ENCODE results near the gene PRTN3.

Gene PRTN3

DNA sequence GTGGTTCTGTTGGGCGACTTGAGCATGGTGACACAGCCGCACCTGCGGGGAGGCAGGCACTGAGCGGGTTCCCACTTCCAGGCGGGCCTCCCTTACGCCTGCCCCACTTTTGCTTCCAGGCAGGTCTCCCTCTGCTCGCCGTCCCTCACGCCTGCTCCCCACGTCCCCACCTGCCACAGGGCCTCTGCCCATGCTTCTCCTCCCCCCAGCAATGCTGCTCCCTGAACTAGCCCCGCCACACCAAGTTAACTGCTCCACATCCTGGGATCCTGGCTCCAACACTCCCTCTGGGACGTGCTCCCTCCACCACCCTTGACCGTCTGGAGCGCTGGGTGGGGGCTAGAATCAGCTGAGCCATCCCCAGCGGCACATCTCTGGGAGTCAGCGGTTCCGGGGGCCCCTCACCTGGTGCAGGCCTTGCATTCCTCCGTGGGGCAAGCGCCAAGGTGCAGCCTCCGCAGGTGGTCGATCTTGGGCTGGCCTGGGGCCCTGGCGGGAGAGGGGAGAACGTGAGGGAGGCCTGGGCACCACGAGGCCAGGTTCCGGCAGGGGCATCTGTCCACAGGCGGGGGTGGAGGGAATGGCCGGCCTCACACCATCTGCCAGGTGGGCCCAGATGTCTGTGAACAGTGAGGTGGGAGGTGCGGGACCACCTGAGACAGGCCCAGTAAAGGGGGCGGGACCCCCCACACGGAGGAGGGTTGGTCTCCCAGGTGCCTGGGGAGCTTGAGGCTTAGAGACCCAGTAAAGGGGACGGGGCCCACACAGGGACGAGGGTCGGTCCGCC lies 27.9 kb downstream of the PRTN3 start:
- TF ChIP-seq, protein P1, sequence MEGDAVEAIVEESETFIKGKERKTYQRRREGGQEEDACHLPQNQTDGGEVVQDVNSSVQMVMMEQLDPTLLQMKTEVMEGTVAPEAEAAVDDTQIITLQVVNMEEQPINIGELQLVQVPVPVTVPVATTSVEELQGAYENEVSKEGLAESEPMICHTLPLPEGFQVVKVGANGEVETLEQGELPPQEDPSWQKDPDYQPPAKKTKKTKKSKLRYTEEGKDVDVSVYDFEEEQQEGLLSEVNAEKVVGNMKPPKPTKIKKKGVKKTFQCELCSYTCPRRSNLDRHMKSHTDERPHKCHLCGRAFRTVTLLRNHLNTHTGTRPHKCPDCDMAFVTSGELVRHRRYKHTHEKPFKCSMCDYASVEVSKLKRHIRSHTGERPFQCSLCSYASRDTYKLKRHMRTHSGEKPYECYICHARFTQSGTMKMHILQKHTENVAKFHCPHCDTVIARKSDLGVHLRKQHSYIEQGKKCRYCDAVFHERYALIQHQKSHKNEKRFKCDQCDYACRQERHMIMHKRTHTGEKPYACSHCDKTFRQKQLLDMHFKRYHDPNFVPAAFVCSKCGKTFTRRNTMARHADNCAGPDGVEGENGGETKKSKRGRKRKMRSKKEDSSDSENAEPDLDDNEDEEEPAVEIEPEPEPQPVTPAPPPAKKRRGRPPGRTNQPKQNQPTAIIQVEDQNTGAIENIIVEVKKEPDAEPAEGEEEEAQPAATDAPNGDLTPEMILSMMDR (IDR thresholded peaks at IDR 0.05; ENCODE audit: low read depth, low read length), result no peak
- no peak for DNase-seq (ENCODE audit: extremely low read depth, low read depth)

DNA sequence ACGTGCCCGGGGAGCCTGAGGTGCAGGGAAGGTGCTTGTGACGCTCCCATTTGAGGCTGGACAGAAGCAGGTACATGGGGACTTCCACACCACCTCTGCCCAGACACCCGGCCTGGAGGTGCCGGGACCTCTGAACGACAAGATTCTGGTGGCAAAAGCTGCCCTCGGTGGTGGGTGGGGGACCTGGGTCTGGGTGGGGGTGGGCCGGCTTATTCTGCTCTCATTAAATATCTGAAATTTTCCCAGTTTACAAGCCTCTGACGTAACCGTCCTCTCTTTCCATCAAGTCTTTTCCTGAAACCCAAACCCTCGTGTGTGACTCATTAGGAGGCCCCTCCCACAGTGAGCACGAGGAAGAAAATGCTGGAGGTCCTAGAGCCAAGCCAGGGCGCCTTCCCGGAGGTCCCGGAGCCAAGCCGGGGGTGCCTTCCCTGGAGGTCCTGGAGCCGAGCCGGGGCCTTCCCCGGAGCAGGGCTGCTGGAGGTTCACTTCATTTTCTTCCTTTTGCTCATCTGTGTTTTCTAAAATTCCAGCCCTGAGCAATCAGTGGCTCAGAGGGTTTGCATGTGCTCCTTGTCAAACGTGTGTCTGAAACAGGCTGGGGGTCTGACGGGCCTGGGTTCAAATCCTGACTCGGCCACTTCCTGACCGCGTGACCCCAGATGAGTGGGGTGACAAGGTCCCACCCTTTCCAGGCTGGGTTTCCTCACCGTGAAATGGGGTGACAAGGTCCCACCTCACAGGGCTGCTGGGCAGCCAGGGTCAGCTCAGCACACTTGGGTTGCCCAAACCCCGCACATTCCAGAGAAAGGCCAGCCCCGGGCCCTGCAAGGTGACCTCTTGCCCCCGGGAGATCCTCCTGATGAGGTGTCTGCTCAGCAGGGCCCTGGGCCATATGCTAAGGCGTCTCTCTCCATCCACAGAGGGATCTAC lies 28.7 kb downstream of the PRTN3 start:
- TF ChIP-seq, protein P1 (IDR thresholded peaks at IDR 0.05; ENCODE audit: low read depth, low read length), result no peak
- DNase-seq (ENCODE audit: extremely low read depth, low read depth), result peak; percentile 85

DNA sequence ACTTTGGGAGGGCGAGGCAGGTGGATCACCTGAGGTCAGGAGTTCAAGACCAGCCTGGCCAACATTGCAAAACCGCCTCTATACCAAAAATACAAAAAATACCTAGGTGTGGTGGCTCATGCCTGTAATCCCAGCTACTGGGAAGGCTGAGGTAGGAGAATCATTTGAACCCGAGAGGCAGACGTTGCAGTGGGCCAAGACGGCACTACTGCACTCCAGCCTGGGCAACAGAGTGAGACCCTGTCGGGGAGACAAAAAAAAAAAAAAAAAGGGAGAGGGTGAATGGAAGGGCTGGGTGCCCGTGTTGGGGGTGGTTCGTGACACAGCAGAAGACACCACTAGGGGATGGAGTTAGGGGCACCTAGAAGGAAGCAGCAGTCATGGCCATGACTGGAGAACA lies 29.5 kb downstream of the PRTN3 start:
- TF ChIP-seq, protein P1 (IDR thresholded peaks at IDR 0.05; ENCODE audit: low read depth, low read length), result no peak
- no peak for DNase-seq (ENCODE audit: extremely low read depth, low read depth)

DNA sequence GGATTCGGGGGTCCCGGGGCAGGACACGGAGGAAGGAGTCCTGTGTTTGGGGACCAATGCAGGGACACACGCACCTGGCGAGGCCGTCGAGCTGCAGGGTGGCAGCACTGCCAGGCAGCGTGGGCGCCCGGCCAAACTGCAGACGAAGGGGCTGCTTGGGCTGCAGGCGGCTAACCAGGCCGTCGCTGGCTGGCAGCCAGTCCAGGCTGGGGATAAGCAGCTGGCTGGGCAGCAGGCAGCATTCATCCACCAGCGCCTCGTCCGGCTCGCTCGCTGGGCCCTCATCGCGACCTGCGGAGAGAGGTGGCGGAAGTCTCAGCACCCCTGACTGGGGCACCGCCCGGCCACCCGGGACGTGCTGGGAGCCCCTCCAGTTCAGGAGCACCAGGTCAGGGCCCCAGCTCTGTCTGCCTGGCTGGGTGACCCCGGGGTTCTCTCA lies 30.2 kb downstream of the PRTN3 start:
- TF ChIP-seq, protein P1 (IDR thresholded peaks at IDR 0.05; ENCODE audit: low read depth, low read length), result no peak
- no peak for DNase-seq (ENCODE audit: extremely low read depth, low read depth)

DNA sequence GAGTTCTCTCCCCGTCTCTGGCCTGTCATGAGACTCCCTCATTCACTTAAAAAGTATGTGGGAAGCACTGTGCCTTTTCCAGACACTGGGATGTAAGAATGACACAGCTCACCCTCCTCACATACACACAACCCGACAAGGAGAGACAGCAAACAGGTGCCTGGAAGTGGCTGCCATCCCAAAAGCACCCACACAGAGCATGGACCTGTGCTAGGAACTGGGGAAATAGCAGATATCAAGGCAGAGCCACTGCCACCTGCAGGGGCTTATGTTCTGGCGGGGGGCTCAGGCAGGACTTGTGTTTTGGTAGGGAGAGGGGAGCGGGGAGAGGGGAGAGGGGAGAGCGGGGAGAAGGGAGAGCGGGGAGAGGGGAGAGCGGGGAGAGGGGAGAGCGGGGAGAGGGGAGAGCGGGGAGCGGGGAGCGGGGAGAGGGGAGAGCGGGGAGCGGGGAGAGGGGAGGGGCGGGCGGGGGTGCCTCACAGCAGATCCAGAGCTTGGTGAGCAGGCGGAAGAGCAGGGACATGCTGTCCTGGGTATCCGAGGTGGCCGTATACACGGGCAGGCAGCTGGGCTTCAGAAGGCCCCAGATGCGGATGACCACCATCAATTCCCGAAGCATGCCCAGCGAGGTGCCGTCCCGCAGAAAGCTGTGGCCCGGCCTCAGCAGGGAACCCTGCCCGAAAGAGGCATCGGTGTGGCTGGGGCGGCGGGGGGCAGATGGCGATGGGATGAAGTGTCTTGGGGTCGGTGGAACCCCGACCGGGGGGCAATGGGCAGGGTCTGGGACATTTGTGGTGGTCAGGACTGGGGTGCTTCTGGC lies 30.9 kb downstream of the PRTN3 start:
- TF ChIP-seq, protein P1 (IDR thresholded peaks at IDR 0.05; ENCODE audit: low read depth, low read length), result no peak
- DNase-seq (ENCODE audit: extremely low read depth, low read depth), result no peak

DNA sequence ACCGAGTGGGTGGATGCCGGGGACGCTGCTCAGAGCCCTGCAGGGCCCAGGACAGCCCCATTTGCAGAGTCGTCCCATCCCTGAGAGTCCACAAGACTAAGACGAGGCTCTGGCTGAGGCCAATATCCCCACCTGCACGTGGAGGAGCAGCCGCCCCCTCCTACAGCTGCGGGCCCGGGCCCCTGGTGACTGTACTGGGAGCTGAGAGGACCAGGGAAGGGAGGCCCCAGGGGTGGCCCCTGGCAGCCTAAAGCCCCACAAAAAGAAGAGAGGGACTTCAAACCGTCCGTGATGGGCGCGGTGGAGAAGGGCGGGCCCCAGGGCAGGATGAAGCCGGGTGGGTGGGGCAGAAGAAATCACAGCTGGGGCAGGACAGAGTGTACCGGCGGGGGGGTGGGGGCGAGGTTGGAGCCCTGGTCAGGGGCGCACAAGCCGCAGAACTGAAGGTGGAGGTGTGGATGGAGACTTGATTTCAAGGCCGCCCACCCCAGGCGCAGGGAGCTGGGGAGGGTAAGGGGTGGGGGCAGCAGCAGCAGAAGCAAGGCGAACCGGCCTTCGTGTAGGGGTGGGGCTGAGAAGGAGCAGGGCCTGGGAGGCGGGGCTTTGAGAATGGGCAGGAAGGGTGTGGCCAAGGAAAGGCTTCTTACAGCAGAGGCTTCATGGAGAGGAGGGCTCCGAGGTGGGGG lies 31.6 kb downstream of the PRTN3 start:
- DNase-seq (ENCODE audit: extremely low read depth, low read depth), result no peak
- TF ChIP-seq, protein P1 (IDR thresholded peaks at IDR 0.05; ENCODE audit: low read depth, low read length), result no peak

Data from AG09319 (cell line).